ENCODE results near the gene MADCAM1.

GRCh38 chr19:449916-450315, 46.4 kb upstream of the MADCAM1 start:
- TF ChIP-seq GATA3 (IDR thresholded peaks at IDR 0.05; ENCODE audit: low read depth, low read length) (no peak), GATA2 (IDR thresholded peaks at IDR 0.05; ENCODE audit: low read depth, low read length) (no peak)
